DND-41 (cell line): Measurements from ENCODE around the gene LAMP2.

Experiments used
- ATAC-seq: fragments of 200-7000 bp; cut with Tn5 transposase; 3 replicates; pipeline ENCODE4 v1.9.1; 2021; ENCODE audit warnings: low read depth; ENCODE audit not compliant: insufficient read depth
- DNase-seq: peaks from one replicate; pipeline ENCODE4 v3.0.0-alpha.2; 2020
- H2AFZ ChIP-seq: 2 replicates; pipeline ENCODE4 v1.6.0; 2012; ENCODE audit warnings: low read depth, low read length
- H3K27ac ChIP-seq: 2 replicates; pipeline ENCODE4 v1.5.1; 2012; ENCODE audit warnings: low read length, inconsistent platforms
- H3K27me3 ChIP-seq: fragments of 200-600 bp; sonication (generic); 2 replicates; pipeline ENCODE4 v1.6.0; 2012; ENCODE audit warnings: low read length, mild to moderate bottlenecking, inconsistent platforms; ENCODE audit not compliant: insufficient read depth, poor library complexity
- H3K36me3 ChIP-seq: 2 replicates; pipeline ENCODE4 v1.5.1; 2012; ENCODE audit warnings: low read length, inconsistent platforms; ENCODE audit not compliant: insufficient read depth
- H3K4me1 ChIP-seq: 2 replicates; pipeline ENCODE4 v1.5.1; 2012; ENCODE audit warnings: mild to moderate bottlenecking, low read length; ENCODE audit not compliant: insufficient read depth
- H3K4me2 ChIP-seq: 2 replicates; pipeline ENCODE4 v1.6.0; 2012; ENCODE audit warnings: mild to moderate bottlenecking, moderate library complexity, low read length, inconsistent platforms; ENCODE audit not compliant: insufficient read depth
- H3K4me3 ChIP-seq, 2 experiments: fragments of 200-600 bp in 1 of 2; shearing (Covaris generic) in 1 of 2; 2 replicates each; pipeline ENCODE4 v1.5.1; 2012 to 2016; ENCODE audit warnings: inconsistent platforms in 2 of 2, low read length in 2 of 2, mild to moderate bottlenecking in 2 of 2, low read depth in 1 of 2, moderate library complexity in 1 of 2
- H3K79me2 ChIP-seq: 2 replicates; pipeline ENCODE4 v1.6.0; 2012; ENCODE audit warnings: low read length, inconsistent platforms; ENCODE audit not compliant: insufficient read depth
- H3K9ac ChIP-seq: 2 replicates; pipeline ENCODE4 v1.6.0; 2012; ENCODE audit warnings: low read depth, mild to moderate bottlenecking, inconsistent platforms, low read length, moderate library complexity
- H3K9me3 ChIP-seq: 2 replicates; pipeline ENCODE4 v1.5.1; 2012; ENCODE audit warnings: low read length, moderate library complexity, mild to moderate bottlenecking, inconsistent platforms; ENCODE audit not compliant: insufficient read depth, severe bottlenecking
- H4K20me1 ChIP-seq: 2 replicates; pipeline ENCODE4 v1.6.0; 2012; ENCODE audit warnings: low read length; ENCODE audit not compliant: insufficient read depth
- CTCF ChIP-seq: IDR thresholded peaks from 2 replicates; pipeline ENCODE4 v1.5.1; 2012; ENCODE audit warnings: borderline replicate concordance, low read length, moderate library complexity, mild to moderate bottlenecking; ENCODE audit not compliant: poor library complexity, severe bottlenecking; ENCODE audit errors: extremely low read depth
- EZH2 ChIP-seq: IDR thresholded peaks from 3 replicates; pipeline ENCODE4 v1.6.1; 2012; ENCODE audit warnings: borderline replicate concordance, low read depth, mild to moderate bottlenecking, moderate library complexity, low read length, inconsistent platforms; ENCODE audit not compliant: severe bottlenecking

LAMP2 gene

GRCh38 chrX:120429776-120430540 lies 39.1 kb downstream of the LAMP2 start:
- H3K79me2 ChIP-seq: no peaks in the 10 kb centered on the region
- no peak overlapping the region for H3K4me2 ChIP-seq
- no peaks in the 10 kb centered on the region for H3K9me3 ChIP-seq
- no peaks in the 10 kb centered on the region for H3K4me1 ChIP-seq
- H3K9ac ChIP-seq: no peak overlapping the region
- ATAC-seq (no peak), DNase-seq (no peak)
- no peaks in the 10 kb centered on the region for H4K20me1 ChIP-seq
- H3K27ac ChIP-seq: no peak overlapping the region
- TF ChIP-seq EZH2 (no peak), CTCF (no peak)
- H3K27me3 ChIP-seq: no peaks in the 10 kb centered on the region
- no peak overlapping the region for H2AFZ ChIP-seq
- peaks cover 12% of the 10 kb centered on the region; the same call in 1 of the 2 replicates for H3K36me3 ChIP-seq
- H3K4me3 ChIP-seq: no peak overlapping the region

GRCh38 chrX:120428309-120428708 lies 40.8 kb downstream of the LAMP2 start:
- Histone ChIP-seq H3K4me2 (no peak overlapping the region), H3K36me3 (peaks cover 12% of the 10 kb centered on the region; the same call in 1 of the 2 replicates), H3K27ac (no peak overlapping the region), H2AFZ (no peak overlapping the region), H3K27me3 (no peaks in the 10 kb centered on the region), H4K20me1 (no peaks in the 10 kb centered on the region), H3K9ac (no peak overlapping the region), H3K4me1 (no peaks in the 10 kb centered on the region), H3K9me3 (no peaks in the 10 kb centered on the region), H3K79me2 (no peaks in the 10 kb centered on the region), H3K4me3 (no peak overlapping the region)
- DNase-seq (no peak), ATAC-seq (no peak)
- TF ChIP-seq EZH2 (no peak), CTCF (no peak)

- Histone ChIP-seq H3K4me2 (no peak overlapping the region), H3K27ac (no peak overlapping the region), H4K20me1 (no peaks in the 10 kb centered on the region), H3K9ac (no peak overlapping the region), H3K79me2 (no peaks in the 10 kb centered on the region), H3K36me3 (peaks cover 2% of the 10 kb centered on the region; the same call in 1 of the 2 replicates), H3K4me1 (no peaks in the 10 kb centered on the region), H3K9me3 (no peaks in the 10 kb centered on the region), H2AFZ (no peak overlapping the region), H3K4me3 (no peak overlapping the region), H3K27me3 (no peaks in the 10 kb centered on the region)
- ATAC-seq (no peak), DNase-seq (no peak)
- TF ChIP-seq EZH2: no peak
- TF ChIP-seq CTCF: no peak
Measured at GRCh38 chrX:120426599-120426998, 42.5 kb downstream of the LAMP2 start.

GRCh38 chrX:120419463-120419862 lies 49.6 kb downstream of the LAMP2 start:
- Histone ChIP-seq H2AFZ (no peak overlapping the region), H3K36me3 (no peaks in the 10 kb centered on the region), H3K9ac (no peak overlapping the region), H3K4me3 (no peak overlapping the region), H3K79me2 (no peaks in the 10 kb centered on the region), H3K4me1 (no peaks in the 10 kb centered on the region), H3K27ac (no peak overlapping the region), H3K4me2 (no peak overlapping the region), H3K9me3 (no peaks in the 10 kb centered on the region), H4K20me1 (no peaks in the 10 kb centered on the region), H3K27me3 (no peaks in the 10 kb centered on the region)
- ATAC-seq: peak; percentile 64
- TF ChIP-seq CTCF: no peak
- no peak for TF ChIP-seq EZH2
- peak; percentile 33 for DNase-seq
